Caco-2 (cell line): ENCODE data around the gene EXOC7. TPM values are rescaled to one million over a fixed set of nuclear protein-coding genes. Genes with fewer than 3 reads are reported as not detected.
A peak's percentile ranks its signal among the peaks of the same experiment; 100 is the strongest.
"Not testable (repeated sequence)": the region's sequence is repeated elsewhere in the genome, so short reads cannot be mapped to it uniquely, and the experiment has no call there.

Experiments
- BruUV-seq: library from RNA; stranded (reverse); fragments of 400-500 nt; replicated peaks from 2 replicates; lab custom pipeline; 2021; lab: Mats Ljungman, UMichigan
- CTCF ChIA-PET: fragments of 300-600 bp; sonication (Branson Sonifier 250); formaldehyde crosslinking; loops from one replicate; lab custom pipeline; 2022; ENCODE audit warnings: antibody characterized with exemption; lab: Charles Lee
- POLR2A ChIA-PET: fragments of 300-600 bp; sonication (Branson Sonifier 250); formaldehyde crosslinking; loops from one replicate; lab custom pipeline; 2022; ENCODE audit warnings: antibody characterized with exemption; lab: Charles Lee
- DNase-seq, 2 experiments: peaks; one replicate each; pipeline versions ENCODE4 v3.0.0 to v3.0.0-alpha.2; 2020 to 2022
- H3K27me3 ChIP-seq: replicated peaks from 2 replicates; pipeline ENCODE4 v1.6.0; 2011; ENCODE audit warnings: low read length; ENCODE audit not compliant: control insufficient read depth, insufficient read depth
- H3K36me3 ChIP-seq: 2 replicates; pipeline ENCODE4 v1.5.1; 2011; ENCODE audit warnings: low read length; ENCODE audit not compliant: control insufficient read depth, insufficient read depth
- H3K4me1 ChIP-seq: fragments of 250-450 bp; sonication (Bioruptor Pico); 2 replicates; pipeline ENCODE4 v1.5.1; 2020; ENCODE audit warnings: mild to moderate bottlenecking
- H3K4me3 ChIP-seq: 2 replicates; pipeline ENCODE4 v1.5.1; 2011; ENCODE audit warnings: low read depth, mild to moderate bottlenecking, control low read depth, low read length
- H3K9me3 ChIP-seq: fragments of 250-450 bp; sonication (Bioruptor Pico); 2 replicates; pipeline ENCODE4 v1.5.1; 2020; ENCODE audit warnings: mild to moderate bottlenecking, moderate library complexity
- H3K27ac Mint-ChIP-seq: one replicate; pipeline ENCODE4 v1.8.0; 2022; ENCODE audit warnings: mixed read lengths; ENCODE audit not compliant: unreplicated experiment
- H3K27me3 Mint-ChIP-seq: one replicate; pipeline ENCODE4 v1.8.0; 2022; ENCODE audit warnings: mixed read lengths; ENCODE audit not compliant: insufficient read depth, unreplicated experiment
- H3K36me3 Mint-ChIP-seq: one replicate; pipeline ENCODE4 v1.8.0; 2022; ENCODE audit warnings: mild to moderate bottlenecking, mixed read lengths; ENCODE audit not compliant: insufficient read depth, unreplicated experiment
- H3K4me1 Mint-ChIP-seq: one replicate; pipeline ENCODE4 v1.8.0; 2022; ENCODE audit warnings: low read depth, mixed read lengths; ENCODE audit not compliant: unreplicated experiment
- H3K4me3 Mint-ChIP-seq: one replicate; pipeline ENCODE4 v1.8.0; 2022; ENCODE audit warnings: mild to moderate bottlenecking, moderate library complexity, mixed read lengths; ENCODE audit not compliant: unreplicated experiment
- H3K9me3 Mint-ChIP-seq: one replicate; pipeline ENCODE4 v1.8.0; 2022; ENCODE audit warnings: mixed read lengths; ENCODE audit not compliant: unreplicated experiment
- intact Hi-C: fragments of 100-400 bp; cut with micrococcal nuclease; formaldehyde crosslinking; loops from one replicate; pipeline ENCODE4 v1.10.0; 2022; ENCODE audit not compliant: unreplicated experiment
- total RNA-seq: library from RNA; stranded (reverse); gene quantifications from 2 replicates; pipeline ENCODE4 v1.2.3, GENCODE V29; 2022
- TF ChIP-seq, protein P1 (sequence below), 2 experiments: fragments of 200-600 bp in 1 of 2; IDR thresholded peaks; 1 replicate in 1 of 2; 2 replicates in 1 of 2; pipeline versions ENCODE4 v1.5.1 to v1.8.0; 2011 to 2022; ENCODE audit warnings: antibody characterized with exemption in 1 of 2, control low read depth in 1 of 2, inconsistent platforms in 1 of 2, low read depth in 1 of 2, low read length in 1 of 2, mild to moderate bottlenecking in 1 of 2, moderate library complexity in 1 of 2; ENCODE audit not compliant: insufficient read depth in 1 of 2, severe bottlenecking in 1 of 2, unreplicated experiment in 1 of 2

The EXOC7 gene
- total RNA-seq, 1 experiment from 2014 or later, result 205 TPM

DNA sequence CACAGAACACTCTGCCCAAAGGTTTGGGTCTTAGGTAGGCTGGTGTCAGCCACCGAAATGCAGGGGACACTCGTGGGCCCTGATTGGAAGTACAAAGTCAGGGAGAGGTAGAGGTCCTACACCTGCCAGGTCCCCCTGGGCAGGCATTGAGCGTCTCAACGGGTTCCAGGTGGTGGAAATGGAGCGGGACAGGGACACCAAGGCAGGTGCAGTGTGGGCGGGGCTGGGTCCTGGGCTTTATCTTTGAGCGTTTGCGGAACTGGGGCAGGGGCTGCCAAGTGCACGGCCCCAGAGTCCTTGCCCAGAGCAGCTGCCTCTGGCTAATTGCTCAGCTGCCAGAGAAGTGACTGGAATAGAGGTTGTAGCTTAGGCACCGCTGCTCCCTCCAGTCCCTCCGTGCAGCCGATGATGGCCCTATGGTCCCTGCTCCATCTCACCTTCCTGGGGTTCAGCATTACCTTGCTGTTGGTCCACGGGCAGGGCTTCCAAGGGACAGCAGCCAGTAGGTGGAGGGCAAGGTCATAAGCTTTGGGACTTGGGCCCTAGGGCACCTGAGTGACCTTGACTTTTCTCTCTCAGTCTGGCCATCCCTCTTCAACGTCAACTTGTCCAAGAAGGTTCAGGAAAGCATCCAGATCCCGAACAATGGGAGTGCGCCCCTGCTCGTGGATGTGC is 24.6 kb downstream of the EXOC7 start, which contains the start of gene ZACN:
TSS of gene ZACN (plus strand) at position 323 of the 675 bp plus-strand sequence. CDS start at position 406, 83 bp downstream.
- TF ChIP-seq, protein P1, sequence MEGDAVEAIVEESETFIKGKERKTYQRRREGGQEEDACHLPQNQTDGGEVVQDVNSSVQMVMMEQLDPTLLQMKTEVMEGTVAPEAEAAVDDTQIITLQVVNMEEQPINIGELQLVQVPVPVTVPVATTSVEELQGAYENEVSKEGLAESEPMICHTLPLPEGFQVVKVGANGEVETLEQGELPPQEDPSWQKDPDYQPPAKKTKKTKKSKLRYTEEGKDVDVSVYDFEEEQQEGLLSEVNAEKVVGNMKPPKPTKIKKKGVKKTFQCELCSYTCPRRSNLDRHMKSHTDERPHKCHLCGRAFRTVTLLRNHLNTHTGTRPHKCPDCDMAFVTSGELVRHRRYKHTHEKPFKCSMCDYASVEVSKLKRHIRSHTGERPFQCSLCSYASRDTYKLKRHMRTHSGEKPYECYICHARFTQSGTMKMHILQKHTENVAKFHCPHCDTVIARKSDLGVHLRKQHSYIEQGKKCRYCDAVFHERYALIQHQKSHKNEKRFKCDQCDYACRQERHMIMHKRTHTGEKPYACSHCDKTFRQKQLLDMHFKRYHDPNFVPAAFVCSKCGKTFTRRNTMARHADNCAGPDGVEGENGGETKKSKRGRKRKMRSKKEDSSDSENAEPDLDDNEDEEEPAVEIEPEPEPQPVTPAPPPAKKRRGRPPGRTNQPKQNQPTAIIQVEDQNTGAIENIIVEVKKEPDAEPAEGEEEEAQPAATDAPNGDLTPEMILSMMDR (IDR thresholded peaks at IDR 0.05; ENCODE audit: insufficient read depth in 1 of 2, low read depth in 1 of 2, low read length in 1 of 2, severe bottlenecking in 1 of 2, unreplicated experiment in 1 of 2), result no peak
- Mint-ChIP-seq H3K27ac (no peak within 1 kb of the TSS), H3K4me1 (peaks cover 9% of the 10 kb centered on the region), H3K4me3 (peak within 1 kb of the TSS; percentile 14), H3K36me3 (peaks cover 68% of the 10 kb centered on the region), H3K9me3 (no peaks in the 10 kb centered on the region), H3K27me3 (peaks cover 21% of the 10 kb centered on the region)
- ChIA-PET CTCF (interaction anchor here (0.5 to 1.0 kb wide), 3 partner anchors 27 to 224 kb away, joined by 3 to 12 read pairs (median 3); partner anchors contain the start of gene WBP2), POLR2A (no interaction called here)
- no peaks in the 10 kb centered on the region for H3K4me1 ChIP-seq
- intact Hi-C loops, result no loop called here
- H3K4me3 ChIP-seq, result no peak within 1 kb of the TSS
- DNase-seq, result no peak
- H3K27me3 ChIP-seq, result no peaks in the 10 kb centered on the region; the same call in none of the 2 replicates
- no peaks in the 10 kb centered on the region for H3K9me3 ChIP-seq
- H3K36me3 ChIP-seq, result no peaks in the 10 kb centered on the region; the same call in 1 of the 2 replicates
- no TSS peak for BruUV-seq

DNA sequence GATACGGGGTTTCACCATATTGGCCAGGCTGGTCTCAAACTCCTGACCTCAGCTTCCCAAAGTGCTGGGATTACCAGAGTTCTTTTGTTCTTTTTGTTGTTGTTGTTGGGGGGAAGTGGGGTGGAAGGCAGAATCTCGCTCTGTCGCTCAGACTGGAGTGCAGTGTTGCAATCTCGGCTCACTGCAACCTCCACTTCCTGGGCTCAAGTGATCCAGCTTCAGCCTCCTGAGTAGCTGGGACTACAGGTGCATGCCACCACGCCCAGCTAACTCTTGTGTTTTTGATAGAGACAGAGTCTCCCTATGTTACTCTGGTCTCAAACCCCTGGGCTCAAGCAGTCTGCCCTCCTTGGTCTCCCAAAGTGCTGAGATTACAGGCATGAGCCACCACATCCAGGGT is 25.2 kb downstream of the EXOC7 start:
- H3K4me3 Mint-ChIP-seq, H3K4me1 Mint-ChIP-seq, H3K9me3 ChIP-seq, H3K27ac Mint-ChIP-seq, H3K27me3 ChIP-seq, H3K36me3 ChIP-seq, DNase-seq, BruUV-seq, H3K4me1 ChIP-seq, H3K9me3 Mint-ChIP-seq, H3K4me3 ChIP-seq, intact Hi-C loops, POLR2A ChIA-PET: not testable (repeated sequence)
- CTCF ChIA-PET, result interaction anchor here (0.9 kb wide), 1 partner anchor 55 kb away, joined by 3 read pairs; no protein-coding TSS in a partner anchor
- H3K36me3 Mint-ChIP-seq, result peaks cover 65% of the 10 kb centered on the region
- H3K27me3 Mint-ChIP-seq, result peaks cover 21% of the 10 kb centered on the region

DNA sequence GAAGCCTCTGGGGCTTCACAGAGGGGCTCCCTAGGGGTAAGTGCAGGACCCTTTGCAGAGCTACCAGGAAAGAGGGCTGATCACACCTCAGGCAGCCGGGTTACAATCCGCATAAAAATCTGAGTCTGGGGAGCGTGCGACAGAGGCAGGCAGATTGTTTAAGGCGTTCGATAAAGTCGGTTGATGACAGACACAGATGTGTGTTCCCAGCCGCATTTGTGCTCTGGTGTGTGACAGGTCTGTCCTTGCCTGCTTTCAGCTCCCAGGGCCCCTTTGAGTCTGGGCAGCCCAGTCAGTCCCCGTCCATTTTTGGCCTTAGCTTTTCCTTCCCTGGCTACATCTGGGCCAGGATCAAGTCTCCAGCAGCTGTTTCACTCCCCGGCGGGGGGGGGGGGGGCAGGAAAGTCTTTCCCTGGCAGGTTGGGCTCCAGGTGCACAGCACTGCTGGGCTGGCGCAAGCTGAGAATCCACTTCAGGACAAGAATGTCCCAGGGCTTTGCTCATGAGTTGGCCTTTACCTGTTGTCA is 25.9 kb downstream of the EXOC7 start:
- Histone ChIP-seq H3K9me3 (no peaks in the 10 kb centered on the region), H3K4me3 (no peak overlapping the region), H3K4me1 (no peaks in the 10 kb centered on the region), H3K27me3 (no peaks in the 10 kb centered on the region; the same call in none of the 2 replicates), H3K36me3 (no peaks in the 10 kb centered on the region)
- Mint-ChIP-seq H3K27me3 (peaks cover 21% of the 10 kb centered on the region), H3K27ac (no peak overlapping the region), H3K4me3 (peak overlapping the region; percentile 78), H3K4me1 (peaks cover 9% of the 10 kb centered on the region), H3K36me3 (peaks cover 65% of the 10 kb centered on the region), H3K9me3 (no peaks in the 10 kb centered on the region)
- no TSS peak for BruUV-seq
- intact Hi-C loops, result no loop called here
- ChIA-PET POLR2A (interaction anchor here (0.5 to 0.6 kb wide), 2 partner anchors 14 to 48 kb away, joined by 3 read pairs; no protein-coding TSS in a partner anchor), CTCF (interaction anchor here (0.6 to 0.9 kb wide), 4 partner anchors 55 to 506 kb away, joined by 3 to 6 read pairs (median 4); partner anchors contain the start of gene FOXJ1)
- TF ChIP-seq, protein P1 (IDR thresholded peaks at IDR 0.05; ENCODE audit: insufficient read depth in 1 of 2, low read depth in 1 of 2, low read length in 1 of 2, severe bottlenecking in 1 of 2, unreplicated experiment in 1 of 2), result no peak
- DNase-seq, result no peak
